HUES48 (cell line): ENCODE results near the gene NUTM1.
"Not testable (repeated sequence)": the region's sequence is repeated elsewhere in the genome, so short reads cannot be mapped to it uniquely, and the experiment has no call there.

Source experiments
- H3K27ac ChIP-seq: one replicate; pipeline ENCODE4 v1.7.0; 2013; ENCODE audit warnings: low read depth, low read length, inconsistent platforms
- H3K27me3 ChIP-seq: 2 replicates; pipeline ENCODE4 v1.6.1; 2013; ENCODE audit warnings: mild to moderate bottlenecking, low read length; ENCODE audit not compliant: control insufficient read depth, insufficient read depth
- H3K36me3 ChIP-seq: 2 replicates; pipeline ENCODE4 v1.6.1; 2013; ENCODE audit warnings: low read length; ENCODE audit not compliant: control insufficient read depth, insufficient read depth
- H3K4me1 ChIP-seq: 2 replicates; pipeline ENCODE4 v1.6.1; 2013; ENCODE audit warnings: mild to moderate bottlenecking, low read length; ENCODE audit not compliant: control insufficient read depth, insufficient read depth
- H3K4me3 ChIP-seq: 2 replicates; pipeline ENCODE4 v1.5.1; 2013; ENCODE audit warnings: mild to moderate bottlenecking, low read depth, low read length
- H3K9ac ChIP-seq: 2 replicates; pipeline ENCODE4 v1.6.1; 2013; ENCODE audit warnings: mild to moderate bottlenecking, low read depth, low read length, moderate library complexity
- H3K9me3 ChIP-seq: 2 replicates; pipeline ENCODE4 v1.6.1; 2013; ENCODE audit warnings: low read length; ENCODE audit not compliant: control insufficient read depth, insufficient read depth

NUTM1 gene

GRCh38 chr15:34365836-34366235, 22.7 kb downstream of the NUTM1 start:
- Histone ChIP-seq H3K4me3 (peak overlapping the region; percentile 79), H3K36me3 (peaks cover 28% of the 10 kb centered on the region), H3K9ac (no peak overlapping the region), H3K27me3 (no peaks in the 10 kb centered on the region), H3K9me3 (no peaks in the 10 kb centered on the region), H3K4me1 (peaks cover 4% of the 10 kb centered on the region; the same call in 1 of the 2 replicates), H3K27ac (peak overlapping the region; percentile 32)

- H3K9me3 ChIP-seq, result no peaks in the 10 kb centered on the region
- H3K4me3 ChIP-seq, result peak overlapping the region; percentile 79
- H3K4me1 ChIP-seq, result peaks cover 4% of the 10 kb centered on the region; the same call in 1 of the 2 replicates
- H3K27me3 ChIP-seq, result no peaks in the 10 kb centered on the region
- H3K27ac ChIP-seq, result peak overlapping the region; percentile 76
- 0 out of 2 replicates have a peak overlapping the region, but pooled peaks have one; percentile 35 for H3K9ac ChIP-seq
- H3K36me3 ChIP-seq, result peaks cover 22% of the 10 kb centered on the region
These were observed 23.4 kb downstream of the NUTM1 start for GRCh38 chr15:34366271-34367065.

- Histone ChIP-seq H3K27me3 (no peaks in the 10 kb centered on the region), H3K9me3 (no peaks in the 10 kb centered on the region), H3K9ac (peak within 1 kb of the TSS; percentile 97), H3K4me1 (peaks cover 4% of the 10 kb centered on the region; the same call in 1 of the 2 replicates), H3K36me3 (peaks cover 17% of the 10 kb centered on the region), H3K4me3 (peak within 1 kb of the TSS; percentile 79), H3K27ac (peak within 1 kb of the TSS; percentile 98)
These were observed 24.3 kb downstream of the NUTM1 start, which contains the start of gene LPCAT4 for GRCh38 chr15:34367101-34368081. LPCAT4 (minus strand) TSS chr15:34367196; CDS start chr15:34367100, 96 bp downstream.

GRCh38 chr15:34370129-34370528, 27.0 kb downstream of the NUTM1 start:
- H3K4me1 ChIP-seq, result peaks cover 4% of the 10 kb centered on the region; the same call in 1 of the 2 replicates
- no peak overlapping the region for H3K27ac ChIP-seq
- H3K27me3 ChIP-seq, result no peaks in the 10 kb centered on the region
- H3K9ac ChIP-seq, result no peak overlapping the region
- no peaks in the 10 kb centered on the region; the same call in 1 of the 2 replicates for H3K9me3 ChIP-seq
- H3K36me3 ChIP-seq, result no peaks in the 10 kb centered on the region
- H3K4me3 ChIP-seq, result no peak overlapping the region

DNA sequence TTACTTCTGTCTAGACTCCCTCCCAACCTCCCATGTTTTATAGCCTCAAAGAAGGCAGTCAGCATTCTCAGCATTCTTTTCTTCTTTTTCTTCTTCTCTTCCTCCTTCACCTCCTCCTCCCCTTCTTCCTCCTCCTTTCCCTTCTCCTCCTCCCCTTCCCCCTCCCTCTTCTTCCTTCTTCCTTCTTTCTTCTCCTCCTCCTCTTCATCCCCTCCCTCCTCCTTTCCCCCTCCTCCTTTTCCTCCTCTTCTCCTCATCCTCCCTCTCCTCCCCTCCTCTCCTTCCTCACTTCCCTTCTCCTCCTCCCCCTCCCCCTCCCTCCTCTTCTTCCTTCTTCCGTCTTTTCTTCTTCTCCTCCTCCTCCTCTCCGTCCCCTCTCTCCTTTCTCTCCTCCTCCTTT, 27.5 kb downstream of the NUTM1 start:
- H3K27me3 ChIP-seq, result no peaks in the 10 kb centered on the region
- H3K9ac ChIP-seq, result no peak overlapping the region
- H3K9me3 ChIP-seq, result no peaks in the 10 kb centered on the region; the same call in 1 of the 2 replicates
- H3K4me1 ChIP-seq, result peaks cover 2% of the 10 kb centered on the region; the same call in 1 of the 2 replicates
- no peaks in the 10 kb centered on the region for H3K36me3 ChIP-seq
- H3K27ac ChIP-seq, result no peak overlapping the region
- no peak overlapping the region for H3K4me3 ChIP-seq

GRCh38 chr15:34373951-34374350, 30.8 kb downstream of the NUTM1 start:
- Histone ChIP-seq H3K9ac (no peak overlapping the region), H3K27ac (no peak overlapping the region), H3K4me3 (no peak overlapping the region), H3K4me1 (peaks cover 3% of the 10 kb centered on the region; the same call in 1 of the 2 replicates), H3K9me3 (no peaks in the 10 kb centered on the region; the same call in 1 of the 2 replicates), H3K36me3 (no peaks in the 10 kb centered on the region), H3K27me3 (no peaks in the 10 kb centered on the region)

DNA sequence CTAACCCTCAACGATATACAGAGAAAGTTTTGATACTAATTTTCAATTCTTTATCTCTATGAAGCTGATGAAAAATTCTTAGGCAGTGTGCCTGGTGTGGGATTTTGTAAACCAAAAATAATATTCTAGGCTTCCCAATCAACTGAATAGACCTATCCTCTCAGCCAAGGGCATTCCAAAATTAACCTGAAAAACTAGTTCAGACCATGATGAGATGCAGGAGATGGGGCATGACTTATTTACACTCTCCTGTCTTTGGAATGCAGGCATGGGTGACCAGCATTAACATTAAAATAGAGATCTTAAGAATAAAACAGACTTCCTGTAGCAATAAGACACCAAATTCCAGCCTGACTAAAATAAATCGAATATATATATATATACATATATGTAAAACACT, 31.7 kb downstream of the NUTM1 start:
- no peak overlapping the region for H3K27ac ChIP-seq
- peaks cover 3% of the 10 kb centered on the region; the same call in 1 of the 2 replicates for H3K4me1 ChIP-seq
- H3K9ac ChIP-seq, result no peak overlapping the region
- no peak overlapping the region for H3K4me3 ChIP-seq
- no peaks in the 10 kb centered on the region; the same call in 1 of the 2 replicates for H3K9me3 ChIP-seq
- H3K27me3 ChIP-seq, result no peaks in the 10 kb centered on the region
- H3K36me3 ChIP-seq, result no peaks in the 10 kb centered on the region

GRCh38 chr15:34375541-34375940, 32.4 kb downstream of the NUTM1 start:
- not testable (repeated sequence) for H3K27me3 ChIP-seq

GRCh38 chr15:34376856-34377255, 33.7 kb downstream of the NUTM1 start:
- Histone ChIP-seq H3K4me3 (no peak overlapping the region), H3K36me3 (no peaks in the 10 kb centered on the region), H3K4me1 (peaks cover 3% of the 10 kb centered on the region; the same call in 1 of the 2 replicates), H3K27me3 (no peaks in the 10 kb centered on the region), H3K9ac (no peak overlapping the region), H3K9me3 (no peaks in the 10 kb centered on the region; the same call in 1 of the 2 replicates), H3K27ac (no peak overlapping the region)

More at GRCh38 chr15:34375541-34375940, 32.4 kb downstream of the NUTM1 start:
- H3K4me1 ChIP-seq, H3K27ac ChIP-seq, H3K4me3 ChIP-seq, H3K9ac ChIP-seq, H3K36me3 ChIP-seq, H3K9me3 ChIP-seq: not testable (repeated sequence)

DNA sequence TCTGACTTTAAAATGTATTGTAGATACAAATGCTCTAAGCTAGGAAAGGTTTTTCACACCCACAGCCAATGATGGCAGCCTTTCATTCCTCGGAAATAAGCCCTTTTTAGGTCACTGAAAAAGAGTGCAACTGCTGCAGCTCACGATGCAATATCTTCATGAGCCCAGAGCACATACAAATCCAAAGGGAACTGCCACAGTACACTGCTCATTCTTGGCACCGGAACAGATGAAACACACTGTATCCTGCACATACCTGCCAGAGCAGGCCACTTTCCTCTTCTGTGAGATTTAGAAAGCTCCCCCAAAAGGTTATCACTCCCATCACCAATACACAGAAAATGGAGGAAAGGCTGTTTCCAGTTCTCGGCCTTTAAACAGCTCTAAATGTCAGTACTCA, 37.4 kb downstream of the NUTM1 start:
- not testable (repeated sequence) for H3K9me3 ChIP-seq, H3K4me1 ChIP-seq

More for the DNA sequence above, 37.4 kb downstream of the NUTM1 start:
- not testable (repeated sequence) for H3K9ac ChIP-seq, H3K27me3 ChIP-seq, H3K36me3 ChIP-seq, H3K27ac ChIP-seq, H3K4me3 ChIP-seq
